PC-9 (cell line): ENCODE data around the gene CENPB. TPM values are rescaled to one million over a fixed set of nuclear protein-coding genes. Genes with fewer than 3 reads are reported as not detected.
A peak's percentile ranks its signal among the peaks of the same experiment; 100 is the strongest.

Experiments
- BruUV-seq: library from RNA; stranded (reverse); fragments of 400-500 nt; replicated peaks from 2 replicates; lab custom pipeline; 2021; lab: Mats Ljungman, UMichigan
- CTCF ChIA-PET: fragments of 300-600 bp; sonication (Branson Sonifier 250); formaldehyde crosslinking; loops from one replicate; lab custom pipeline; 2022; ENCODE audit warnings: antibody characterized with exemption; lab: Charles Lee
- POLR2A ChIA-PET: fragments of 300-600 bp; sonication (Branson Sonifier 250); formaldehyde crosslinking; loops from one replicate; lab custom pipeline; 2022; ENCODE audit warnings: antibody characterized with exemption; ENCODE audit not compliant: unreplicated experiment; lab: Charles Lee
- DNase-seq, 2 experiments: peaks; one replicate each; pipeline versions ENCODE4 v3.0.0 to v3.0.0-alpha.2; 2015 to 2022; ENCODE audit warnings: mixed read lengths in 1 of 2
- H2AFZ ChIP-seq: fragments of 200-600 bp; sonication (generic); 2 replicates; pipeline ENCODE4 v1.8.1; 2017; ENCODE audit warnings: antibody characterized with exemption
- H3F3A ChIP-seq: fragments of 200-600 bp; sonication (generic); 2 replicates; pipeline ENCODE4 v1.8.1; 2017; ENCODE audit warnings: antibody characterized with exemption, mild to moderate bottlenecking, low read depth; ENCODE audit not compliant: insufficient read depth
- H3K27ac ChIP-seq: fragments of 200-600 bp; sonication (generic); 2 replicates; pipeline ENCODE4 v1.6.1; 2016; ENCODE audit warnings: mixed run types
- H3K27me3 ChIP-seq: fragments of 200-600 bp; sonication (generic); 2 replicates; pipeline ENCODE4 v1.6.1; 2016; ENCODE audit warnings: low read depth, mixed run types; ENCODE audit not compliant: insufficient read depth
- H3K36me3 ChIP-seq: fragments of 200-600 bp; sonication (generic); 2 replicates; pipeline ENCODE4 v1.6.1; 2016; ENCODE audit warnings: low read depth, mixed run types
- H3K4me1 ChIP-seq: fragments of 200-600 bp; sonication (generic); replicated peaks from 2 replicates; pipeline ENCODE4 v1.6.1; 2016; ENCODE audit warnings: mixed run types; ENCODE audit not compliant: insufficient read depth
- H3K4me2 ChIP-seq: fragments of 200-600 bp; sonication (generic); 2 replicates; pipeline ENCODE4 v1.6.1; 2017; ENCODE audit warnings: mixed run types
- H3K4me3 ChIP-seq: fragments of 200-600 bp; sonication (generic); 2 replicates; pipeline ENCODE4 v1.6.1; 2016; ENCODE audit warnings: mixed run types
- H3K79me2 ChIP-seq: fragments of 200-600 bp; sonication (generic); 2 replicates; pipeline ENCODE4 v1.6.1; 2017; ENCODE audit warnings: low read depth, mixed run types
- H3K9me2 ChIP-seq: fragments of 200-600 bp; sonication (generic); 2 replicates; pipeline ENCODE4 v1.8.1; 2017; ENCODE audit warnings: mild to moderate bottlenecking; ENCODE audit not compliant: insufficient read depth
- H3K9me3 ChIP-seq: fragments of 200-600 bp; sonication (generic); 2 replicates; pipeline ENCODE4 v1.8.1; 2016; ENCODE audit warnings: low read depth; ENCODE audit not compliant: insufficient read depth
- H4K20me1 ChIP-seq: fragments of 200-600 bp; sonication (generic); 2 replicates; pipeline ENCODE4 v1.8.1; 2017; ENCODE audit not compliant: insufficient read depth
- EZH2 ChIP-seq: fragments of 200-600 bp; sonication (generic); IDR thresholded peaks from 2 replicates; pipeline ENCODE4 v1.8.0; 2017; ENCODE audit warnings: antibody characterized with exemption, low read depth
- intact Hi-C: fragments of 100-400 bp; cut with micrococcal nuclease; formaldehyde crosslinking; loops from one replicate; pipeline ENCODE4 v1.10.0; 2022; ENCODE audit not compliant: unreplicated experiment
- total RNA-seq: library from RNA; stranded (reverse); gene quantifications from 2 replicates; pipeline ENCODE4 v1.2.3, GENCODE V29; 2021
- TF ChIP-seq, protein P1 (sequence below): fragments of 200-600 bp; sonication (generic); conservative IDR thresholded peaks from 2 replicates; pipeline ENCODE4 v1.6.1; 2017; ENCODE audit warnings: mixed run types, antibody characterized with exemption, mild to moderate bottlenecking, moderate library complexity

Gene CENPB
- total RNA-seq, 1 experiment from 2014 or later: 70.8 TPM

DNA sequence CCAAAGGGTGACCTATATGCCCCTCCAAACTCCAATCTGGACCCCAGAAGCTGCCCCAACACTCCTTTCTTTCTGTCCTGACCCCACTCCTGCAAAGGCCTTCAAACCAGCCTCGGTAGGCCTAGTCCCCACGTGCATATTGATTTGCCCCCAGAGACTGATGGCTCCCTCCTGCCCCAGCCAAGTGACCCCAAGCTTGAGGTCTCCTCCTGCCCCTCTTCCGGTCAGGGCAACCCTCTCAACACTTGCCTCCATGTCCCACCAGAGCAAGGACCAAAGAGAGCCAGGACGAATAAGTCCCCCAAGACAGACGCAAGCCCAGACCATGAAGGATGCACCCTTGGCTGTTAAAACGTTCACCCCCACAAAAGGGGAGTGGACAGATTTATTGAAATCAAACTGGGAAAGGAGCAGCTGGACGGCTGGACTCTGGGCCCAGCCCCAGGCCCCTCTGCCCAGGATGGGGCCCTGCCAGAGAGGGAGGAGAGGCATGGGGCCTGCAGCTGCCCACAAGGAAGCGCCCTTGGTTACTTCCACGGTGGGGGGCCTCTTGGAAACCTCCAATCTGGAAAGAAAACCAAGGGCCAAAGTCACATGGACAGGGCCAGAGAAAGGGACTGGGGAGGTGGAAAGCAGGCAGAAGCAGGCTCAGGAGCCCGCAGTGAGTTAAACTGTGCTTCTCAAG, 2.9 kb downstream of the CENPB start:
- peak overlapping the region; percentile 97 for H3K4me2 ChIP-seq
- H3K9me3 ChIP-seq: no peaks in the 10 kb centered on the region
- ChIA-PET POLR2A (no interaction called here), CTCF (no interaction called here)
- DNase-seq: no peak
- TF ChIP-seq EZH2: no peak
- TF ChIP-seq, protein P1, sequence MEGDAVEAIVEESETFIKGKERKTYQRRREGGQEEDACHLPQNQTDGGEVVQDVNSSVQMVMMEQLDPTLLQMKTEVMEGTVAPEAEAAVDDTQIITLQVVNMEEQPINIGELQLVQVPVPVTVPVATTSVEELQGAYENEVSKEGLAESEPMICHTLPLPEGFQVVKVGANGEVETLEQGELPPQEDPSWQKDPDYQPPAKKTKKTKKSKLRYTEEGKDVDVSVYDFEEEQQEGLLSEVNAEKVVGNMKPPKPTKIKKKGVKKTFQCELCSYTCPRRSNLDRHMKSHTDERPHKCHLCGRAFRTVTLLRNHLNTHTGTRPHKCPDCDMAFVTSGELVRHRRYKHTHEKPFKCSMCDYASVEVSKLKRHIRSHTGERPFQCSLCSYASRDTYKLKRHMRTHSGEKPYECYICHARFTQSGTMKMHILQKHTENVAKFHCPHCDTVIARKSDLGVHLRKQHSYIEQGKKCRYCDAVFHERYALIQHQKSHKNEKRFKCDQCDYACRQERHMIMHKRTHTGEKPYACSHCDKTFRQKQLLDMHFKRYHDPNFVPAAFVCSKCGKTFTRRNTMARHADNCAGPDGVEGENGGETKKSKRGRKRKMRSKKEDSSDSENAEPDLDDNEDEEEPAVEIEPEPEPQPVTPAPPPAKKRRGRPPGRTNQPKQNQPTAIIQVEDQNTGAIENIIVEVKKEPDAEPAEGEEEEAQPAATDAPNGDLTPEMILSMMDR: no peak
- H3F3A ChIP-seq: peaks cover 24% of the 10 kb centered on the region
- H3K4me3 ChIP-seq: no peak overlapping the region
- no peak overlapping the region for H2AFZ ChIP-seq
- no peaks in the 10 kb centered on the region for H3K36me3 ChIP-seq
- BruUV-seq: no TSS peak
- H4K20me1 ChIP-seq: peaks cover 38% of the 10 kb centered on the region
- H3K27me3 ChIP-seq: no peaks in the 10 kb centered on the region
- H3K79me2 ChIP-seq: peaks cover 34% of the 10 kb centered on the region
- no peak overlapping the region for H3K27ac ChIP-seq
- H3K4me1 ChIP-seq: peaks cover 42% of the 10 kb centered on the region
- no peaks in the 10 kb centered on the region for H3K9me2 ChIP-seq
- intact Hi-C loops: loop anchor here (5.0 to 10.0 kb wide), 3 partner anchors 106 to 321 kb away; partner anchors contain the start of gene RNF24

- Histone ChIP-seq H2AFZ (no peak overlapping the region), H3K4me2 (peak overlapping the region; percentile 97; the same call in 1 of the 2 replicates), H3K4me3 (no peak overlapping the region), H3K27me3 (no peaks in the 10 kb centered on the region), H3F3A (peaks cover 24% of the 10 kb centered on the region), H3K27ac (no peak overlapping the region), H3K9me3 (no peaks in the 10 kb centered on the region), H3K36me3 (no peaks in the 10 kb centered on the region), H3K79me2 (peaks cover 34% of the 10 kb centered on the region), H3K4me1 (peaks cover 42% of the 10 kb centered on the region), H3K9me2 (no peaks in the 10 kb centered on the region), H4K20me1 (peaks cover 38% of the 10 kb centered on the region)
- no peak for TF ChIP-seq EZH2
- TF ChIP-seq, protein P1: no peak
- no peak for DNase-seq
- intact Hi-C loops: loop anchor here (5.0 to 10.0 kb wide), 3 partner anchors 106 to 322 kb away; partner anchors contain the start of gene RNF24
- CTCF ChIA-PET: interaction anchor here (0.6 kb wide), 1 partner anchor 43 kb away, joined by 3 read pairs; no protein-coding TSS in a partner anchor
- POLR2A ChIA-PET: no interaction called here
- BruUV-seq: no TSS peak
Observed at GRCh38 chr20:3783068-3783489, 3.5 kb downstream of the CENPB start.

GRCh38 chr20:3782597-3782996, 3.9 kb downstream of the CENPB start:
- Histone ChIP-seq H3F3A (peaks cover 23% of the 10 kb centered on the region), H3K4me1 (peaks cover 42% of the 10 kb centered on the region), H3K27ac (no peak overlapping the region), H3K4me3 (no peak overlapping the region), H4K20me1 (peaks cover 38% of the 10 kb centered on the region), H3K9me2 (no peaks in the 10 kb centered on the region), H2AFZ (no peak overlapping the region), H3K79me2 (peaks cover 34% of the 10 kb centered on the region), H3K9me3 (no peaks in the 10 kb centered on the region), H3K27me3 (no peaks in the 10 kb centered on the region), H3K36me3 (no peaks in the 10 kb centered on the region), H3K4me2 (0 out of 2 replicates have a peak overlapping the region, but pooled peaks have one; percentile 97)
- BruUV-seq: no TSS peak
- intact Hi-C loops: loop anchor here (5.0 to 10.0 kb wide), 3 partner anchors 105 to 322 kb away; partner anchors contain the start of gene RNF24
- POLR2A ChIA-PET: no interaction called here
- DNase-seq: no peak
- CTCF ChIA-PET: interaction anchor here (0.6 kb wide), 1 partner anchor 43 kb away, joined by 3 read pairs; no protein-coding TSS in a partner anchor
- TF ChIP-seq, protein P1: no peak
- TF ChIP-seq EZH2: no peak
